Measurements from ENCODE around the gene APAF1. TPM values are rescaled to one million over a fixed set of nuclear protein-coding genes. Genes with fewer than 3 reads are reported as not detected.

Gene APAF1
- polyA plus RNA-seq, 3 donors, result 29.5 to 36.7 (median 30.0) TPM

- 88% methylated on average over 7 of the region's 8 CpGs for WGBS (ENCODE audit: insufficient coverage)
- Mint-ChIP-seq H3K9me3 (peaks cover 0 to 6% (median 2%) of the 10 kb centered on the region in 7 donors), H3K4me3 (peak overlapping the region in 1 of 2 donors; percentile 13), H3K36me3 (no peaks in the 10 kb centered on the region), H3K4me1 (no peaks in the 10 kb centered on the region), H3K27ac (no peak overlapping the region), H3K27me3 (ENCODE audit: low read depth in 3 of 3) (peaks cover 0 to 4% (median 0%) of the 10 kb centered on the region in 3 donors)
- H3K36me3 ChIP-seq (replicated peaks in 1 of 2; ENCODE audit: control insufficient read depth in 1 of 2, insufficient read depth in 2 of 2, low read length in 2 of 2), result no peaks in the 10 kb centered on the region
- DNase-seq, result no peak
- H3K27ac ChIP-seq (ENCODE audit: low read depth in 1 of 2, low read length in 2 of 2), result no peak overlapping the region
- H3K4me2 ChIP-seq (replicated peaks; ENCODE audit: extremely low read depth, low read length, poor library complexity, severe bottlenecking), result no peak overlapping the region
- H3K4me1 ChIP-seq (ENCODE audit: control insufficient read depth in 1 of 2, insufficient read depth in 2 of 2, low read length in 2 of 2), result no peaks in the 10 kb centered on the region
- peaks cover 0 to 4% of the 10 kb centered on the region in 2 donors for H3K9me3 ChIP-seq (replicated peaks in 1 of 2; ENCODE audit: control insufficient read depth in 1 of 2, insufficient read depth in 1 of 2, low read length in 2 of 2)
- H3K4me3 ChIP-seq (replicated peaks in 1 of 3; ENCODE audit: low read depth in 2 of 3, low read length in 3 of 3), result no peak overlapping the region
- no peaks in the 10 kb centered on the region for H3K27me3 ChIP-seq (ENCODE audit: control insufficient read depth in 2 of 2, insufficient read depth in 2 of 2, low read length in 2 of 2)
- H3K9ac ChIP-seq (ENCODE audit: insufficient read depth, low read length, poor library complexity, severe bottlenecking), result no peak overlapping the region
- intact Hi-C loops (cut with micrococcal nuclease), result no loop called here
- no peak for TF ChIP-seq CTCF (IDR thresholded peaks at IDR 0.05)
- no peak overlapping the region for H2AFZ ChIP-seq (ENCODE audit: insufficient read depth, low read depth, low read length, poor library complexity, severe bottlenecking)
- no peaks in the 10 kb centered on the region for H4K20me1 ChIP-seq (ENCODE audit: insufficient read depth, low read length)
- H3K79me2 ChIP-seq (ENCODE audit: insufficient read depth, low read length), result no peaks in the 10 kb centered on the region
Observed at GRCh38 chr12:98771811-98772752, 127.0 kb downstream of the APAF1 start.

- Histone ChIP-seq H3K4me1 (ENCODE audit: control insufficient read depth in 1 of 2, insufficient read depth in 2 of 2, low read length in 2 of 2) (no peaks in the 10 kb centered on the region), H3K79me2 (ENCODE audit: insufficient read depth, low read length) (no peaks in the 10 kb centered on the region), H3K4me2 (replicated peaks; ENCODE audit: extremely low read depth, low read length, poor library complexity, severe bottlenecking) (no peak overlapping the region), H3K9me3 (replicated peaks in 1 of 2; ENCODE audit: control insufficient read depth in 1 of 2, insufficient read depth in 1 of 2, low read length in 2 of 2) (peaks cover 0 to 4% of the 10 kb centered on the region in 2 donors), H2AFZ (ENCODE audit: insufficient read depth, low read depth, low read length, poor library complexity, severe bottlenecking) (no peak overlapping the region), H3K9ac (ENCODE audit: insufficient read depth, low read length, poor library complexity, severe bottlenecking) (no peak overlapping the region), H3K27me3 (ENCODE audit: control insufficient read depth in 2 of 2, insufficient read depth in 2 of 2, low read length in 2 of 2) (no peaks in the 10 kb centered on the region), H3K27ac (ENCODE audit: low read depth in 1 of 2, low read length in 2 of 2) (no peak overlapping the region), H3K36me3 (replicated peaks in 1 of 2; ENCODE audit: control insufficient read depth in 1 of 2, insufficient read depth in 2 of 2, low read length in 2 of 2) (no peaks in the 10 kb centered on the region), H3K4me3 (replicated peaks in 1 of 3; ENCODE audit: low read depth in 2 of 3, low read length in 3 of 3) (no peak overlapping the region), H4K20me1 (ENCODE audit: insufficient read depth, low read length) (no peaks in the 10 kb centered on the region)
- H3K27me3 Mint-ChIP-seq (ENCODE audit: low read depth in 3 of 3), result peaks cover 0 to 5% (median 2%) of the 10 kb centered on the region in 3 donors
- no peaks in the 10 kb centered on the region for H3K36me3 Mint-ChIP-seq
- H3K4me1 Mint-ChIP-seq, result no peaks in the 10 kb centered on the region
- 100% methylated on average over 1 of the region's 3 CpGs for WGBS (ENCODE audit: insufficient coverage)
- intact Hi-C loops (cut with micrococcal nuclease), result no loop called here
- no peak for TF ChIP-seq CTCF (IDR thresholded peaks at IDR 0.05)
- no peak overlapping the region for H3K27ac Mint-ChIP-seq
- no peak for DNase-seq
- no peak overlapping the region for H3K4me3 Mint-ChIP-seq
- H3K9me3 Mint-ChIP-seq, result peaks cover 0 to 6% (median 2%) of the 10 kb centered on the region in 7 donors
Observed at GRCh38 chr12:98772818-98773217, 127.7 kb downstream of the APAF1 start.
